GM10266 (cell line): ENCODE data around the gene PNPLA2.

Experiments
- DNase-seq: peaks from one replicate; pipeline ENCODE4 v3.0.0; 2012; ENCODE audit errors: extremely low spot score
- TF ChIP-seq, protein P1 (sequence below): IDR thresholded peaks from 2 replicates; pipeline ENCODE4 v1.5.1; 2012; ENCODE audit warnings: mild to moderate bottlenecking, low read depth; ENCODE audit not compliant: control insufficient read depth, insufficient read depth; ENCODE audit errors: missing control alignments

PNPLA2 gene, protein sequence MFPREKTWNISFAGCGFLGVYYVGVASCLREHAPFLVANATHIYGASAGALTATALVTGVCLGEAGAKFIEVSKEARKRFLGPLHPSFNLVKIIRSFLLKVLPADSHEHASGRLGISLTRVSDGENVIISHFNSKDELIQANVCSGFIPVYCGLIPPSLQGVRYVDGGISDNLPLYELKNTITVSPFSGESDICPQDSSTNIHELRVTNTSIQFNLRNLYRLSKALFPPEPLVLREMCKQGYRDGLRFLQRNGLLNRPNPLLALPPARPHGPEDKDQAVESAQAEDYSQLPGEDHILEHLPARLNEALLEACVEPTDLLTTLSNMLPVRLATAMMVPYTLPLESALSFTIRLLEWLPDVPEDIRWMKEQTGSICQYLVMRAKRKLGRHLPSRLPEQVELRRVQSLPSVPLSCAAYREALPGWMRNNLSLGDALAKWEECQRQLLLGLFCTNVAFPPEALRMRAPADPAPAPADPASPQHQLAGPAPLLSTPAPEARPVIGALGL

DNA sequence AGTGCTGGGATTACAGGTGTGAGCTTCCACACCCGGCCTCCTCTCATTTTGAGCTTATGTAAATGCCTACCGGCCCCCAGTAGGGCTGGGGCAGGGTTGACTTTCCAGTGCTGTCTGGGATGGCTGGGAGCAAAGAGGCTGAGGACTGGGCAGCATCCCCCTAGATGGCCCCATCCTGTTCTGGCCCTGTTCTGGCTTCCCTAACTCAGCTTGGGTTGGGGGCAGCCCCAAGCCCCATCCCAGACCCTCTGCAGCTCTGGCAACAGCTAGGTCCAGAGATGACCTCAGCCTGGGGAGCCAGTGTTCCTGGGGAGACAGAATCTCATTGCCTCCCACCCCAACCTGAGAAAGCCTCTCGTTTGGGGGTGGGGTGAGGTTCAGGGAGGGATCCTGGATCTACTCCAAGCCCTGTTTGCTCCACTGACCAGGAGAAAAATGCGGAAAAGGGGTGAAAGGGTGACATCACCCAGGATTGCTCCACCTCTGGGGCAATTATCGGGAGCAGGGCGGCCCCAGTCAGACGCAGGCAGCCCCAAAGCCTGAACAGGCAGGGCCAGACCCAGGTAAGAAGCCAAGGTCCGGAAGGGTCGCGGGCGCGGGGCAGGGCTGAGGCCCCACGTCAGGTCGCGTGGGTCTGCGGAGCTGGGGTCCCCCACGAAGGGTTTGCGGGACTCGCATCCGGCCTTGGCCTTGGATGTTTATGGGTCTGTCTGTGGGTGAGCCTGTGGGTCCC lies at the start of gene PNPLA2:
Gene PNPLA2, plus strand, starts transcription at position 519 of the 733 bp plus-strand sequence. CDS start 805 bp downstream, outside the sequence.
- no peak for DNase-seq
- TF ChIP-seq, protein P1, sequence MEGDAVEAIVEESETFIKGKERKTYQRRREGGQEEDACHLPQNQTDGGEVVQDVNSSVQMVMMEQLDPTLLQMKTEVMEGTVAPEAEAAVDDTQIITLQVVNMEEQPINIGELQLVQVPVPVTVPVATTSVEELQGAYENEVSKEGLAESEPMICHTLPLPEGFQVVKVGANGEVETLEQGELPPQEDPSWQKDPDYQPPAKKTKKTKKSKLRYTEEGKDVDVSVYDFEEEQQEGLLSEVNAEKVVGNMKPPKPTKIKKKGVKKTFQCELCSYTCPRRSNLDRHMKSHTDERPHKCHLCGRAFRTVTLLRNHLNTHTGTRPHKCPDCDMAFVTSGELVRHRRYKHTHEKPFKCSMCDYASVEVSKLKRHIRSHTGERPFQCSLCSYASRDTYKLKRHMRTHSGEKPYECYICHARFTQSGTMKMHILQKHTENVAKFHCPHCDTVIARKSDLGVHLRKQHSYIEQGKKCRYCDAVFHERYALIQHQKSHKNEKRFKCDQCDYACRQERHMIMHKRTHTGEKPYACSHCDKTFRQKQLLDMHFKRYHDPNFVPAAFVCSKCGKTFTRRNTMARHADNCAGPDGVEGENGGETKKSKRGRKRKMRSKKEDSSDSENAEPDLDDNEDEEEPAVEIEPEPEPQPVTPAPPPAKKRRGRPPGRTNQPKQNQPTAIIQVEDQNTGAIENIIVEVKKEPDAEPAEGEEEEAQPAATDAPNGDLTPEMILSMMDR: no peak

DNA sequence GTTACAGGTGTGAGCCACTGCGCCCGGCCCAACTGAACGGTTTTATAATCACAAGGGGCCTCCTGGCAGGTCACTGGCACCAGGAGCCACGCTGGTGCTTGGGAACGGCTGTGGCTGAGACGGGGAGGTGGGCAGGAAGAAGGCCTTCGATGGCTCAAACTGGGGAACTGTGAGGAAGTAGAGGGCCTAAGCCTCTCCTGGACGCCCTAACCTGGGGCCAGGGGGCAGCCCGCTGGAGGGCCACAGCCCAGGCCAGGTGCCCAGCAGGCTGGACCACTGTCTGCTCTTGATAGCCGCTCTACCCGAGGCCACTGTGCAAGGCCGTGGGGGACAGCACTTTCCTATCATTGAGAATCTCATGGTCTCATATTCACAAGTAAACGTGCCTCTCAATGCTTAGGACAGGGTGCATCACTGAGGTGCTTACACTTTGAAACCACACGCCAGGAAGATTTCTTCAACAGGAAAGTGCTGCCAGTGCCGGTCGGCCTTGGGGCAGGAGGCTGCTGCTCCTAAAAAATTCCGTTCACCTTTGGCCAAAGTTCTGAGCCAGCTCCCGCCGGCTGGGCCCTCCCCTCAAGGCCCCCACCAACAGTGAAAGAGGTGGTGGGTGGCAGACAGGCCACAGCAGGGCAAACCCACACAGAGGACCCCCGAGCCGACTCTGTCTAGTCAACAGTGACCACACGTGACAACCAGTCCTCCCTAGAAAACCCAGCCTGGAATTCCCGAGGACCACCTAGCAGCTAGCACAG lies 48.6 kb upstream of the PNPLA2 start:
- TF ChIP-seq, protein P1: no peak
- DNase-seq: no peak

DNA sequence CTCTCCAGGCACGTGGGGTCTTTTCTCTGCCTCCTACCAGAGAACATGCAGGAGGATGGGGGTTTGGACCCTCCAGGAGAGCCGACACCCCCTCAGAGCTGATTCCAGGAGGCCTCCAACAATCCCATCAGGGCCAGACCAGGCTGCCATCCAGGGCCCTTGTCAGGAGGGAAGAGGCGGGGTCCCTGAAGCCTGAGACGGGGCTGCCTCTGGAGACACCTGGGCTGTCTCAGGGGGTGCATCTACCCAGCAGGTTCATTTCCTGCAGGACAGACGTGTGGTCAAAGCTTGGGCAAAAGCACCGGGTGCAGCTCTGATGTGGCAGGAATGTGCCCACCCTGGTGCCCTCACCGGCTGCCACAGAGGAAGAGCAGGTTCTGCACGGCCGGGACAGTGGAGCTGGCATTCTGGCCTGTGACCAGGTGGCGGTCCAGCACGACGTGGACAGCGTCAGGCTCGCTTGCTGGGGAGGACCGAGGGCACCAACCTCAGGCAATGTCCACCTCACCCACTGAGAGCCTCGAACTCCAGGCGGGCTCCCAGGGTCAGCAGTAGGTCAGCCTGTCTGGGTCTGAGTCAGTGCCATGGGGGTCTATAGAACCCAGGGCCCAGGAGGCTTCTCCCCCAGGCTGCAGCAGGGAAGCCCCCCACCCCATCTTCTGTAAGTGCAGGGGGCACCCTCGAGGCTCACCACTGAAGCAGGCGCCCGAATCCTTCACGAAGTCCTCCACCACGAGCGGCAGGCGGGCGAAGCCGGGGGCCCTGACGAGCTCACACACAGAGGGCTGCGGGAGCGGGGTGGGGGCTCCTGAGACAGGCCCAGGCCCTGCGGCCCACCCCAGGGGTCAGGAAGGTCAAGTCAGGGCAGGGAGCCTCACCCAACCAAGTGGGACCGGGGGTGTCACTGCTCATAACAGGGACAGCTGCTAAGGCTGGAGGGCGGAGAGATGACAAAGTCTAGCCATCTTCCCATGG lies 47.8 kb upstream of the PNPLA2 start:
- TF ChIP-seq, protein P1: no peak

DNA sequence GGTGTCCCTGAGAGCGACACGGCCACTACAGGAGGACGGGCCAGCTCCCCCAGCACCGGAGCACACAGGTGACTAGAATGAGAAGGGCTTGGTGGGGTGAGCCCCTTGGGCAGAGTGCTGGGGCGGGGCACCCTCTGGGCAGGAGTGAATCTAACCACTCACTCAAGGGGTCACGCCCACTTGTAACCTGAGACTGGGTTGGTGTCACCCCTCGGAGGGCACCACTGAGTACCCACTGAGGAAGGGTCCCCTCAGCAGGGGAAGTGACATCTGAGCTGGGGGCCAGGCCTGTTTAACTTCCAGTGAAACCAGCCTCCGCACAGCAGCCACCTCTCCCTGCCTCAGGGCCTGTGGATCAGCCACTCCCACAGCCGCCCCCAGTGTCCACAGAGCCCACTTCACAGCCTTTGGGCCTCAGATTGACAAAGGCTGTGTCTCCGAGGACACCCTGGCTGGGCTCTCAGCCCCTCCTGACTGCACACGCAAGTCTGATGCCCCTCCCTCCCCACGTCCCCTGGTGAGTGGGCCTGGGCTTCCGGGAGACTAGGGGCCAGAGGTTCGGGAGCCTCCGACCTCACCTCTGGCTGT lies 47.0 kb upstream of the PNPLA2 start:
- TF ChIP-seq, protein P1: no peak
- no peak for DNase-seq

More for the DNA sequence above, 47.8 kb upstream of the PNPLA2 start:
- DNase-seq: no peak

DNA sequence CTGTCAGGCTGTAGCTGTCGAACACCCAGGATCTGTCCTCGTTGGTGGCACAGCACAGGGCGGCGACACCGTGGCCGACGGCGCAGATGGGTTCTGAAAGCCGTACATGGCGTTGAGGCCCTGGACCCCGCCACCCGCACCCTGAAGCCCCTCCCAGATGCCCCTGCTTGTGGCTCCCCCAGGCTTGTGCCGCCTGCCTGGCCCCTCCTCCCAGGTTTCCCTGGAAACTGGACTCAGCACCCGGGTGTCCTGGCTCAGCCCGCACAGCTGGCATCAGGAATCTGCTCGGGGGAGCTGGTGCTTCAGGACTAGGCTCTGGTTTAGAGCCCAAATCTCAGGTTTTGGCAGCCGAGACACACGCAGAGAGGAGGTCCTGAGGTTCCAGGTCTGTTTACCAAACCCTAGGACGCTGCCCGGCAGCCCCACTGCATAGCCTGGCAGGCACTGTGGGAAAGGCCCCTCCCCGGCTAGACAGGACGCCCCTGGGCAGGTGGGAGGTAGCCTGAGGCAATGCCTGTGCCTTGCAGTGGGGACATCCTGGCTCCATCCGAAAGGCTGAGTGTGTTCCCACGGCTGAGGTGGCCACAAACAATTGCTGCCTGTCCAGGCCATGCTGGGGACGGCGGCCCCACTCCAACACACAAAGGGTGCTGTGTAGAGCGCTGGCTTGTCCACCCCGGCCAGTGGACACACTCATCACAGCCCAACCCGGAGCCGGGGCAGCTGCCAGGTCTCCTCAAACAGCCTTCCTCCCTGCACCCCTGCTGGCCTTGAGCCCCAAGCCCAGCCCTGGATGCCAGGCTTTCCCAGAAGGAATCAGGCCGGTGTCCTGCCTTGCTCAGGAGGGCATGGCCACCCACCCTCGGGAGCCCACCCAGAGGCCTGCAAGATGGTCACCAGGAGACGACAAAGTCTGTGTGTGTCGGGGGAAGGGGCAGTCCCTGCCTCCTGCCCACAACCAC lies 46.0 kb upstream of the PNPLA2 start:
- TF ChIP-seq, protein P1: no peak
- DNase-seq: no peak
